Liver (tissue), 9 donors: ENCODE results near the gene CDC45. TPM values are rescaled to one million over a fixed set of nuclear protein-coding genes. Genes with fewer than 3 reads are reported as not detected.
A peak's percentile ranks its signal among the peaks of the same experiment; 100 is the strongest.
"Not testable (repeated sequence)": the region's sequence is repeated elsewhere in the genome, so short reads cannot be mapped to it uniquely, and the experiment has no call there.

Source experiments
- DNase-seq: peaks from one replicate; pipeline ENCODE4 v3.0.0-alpha.2; 2017; ENCODE audit warnings: low spot score
- H3K27ac ChIP-seq, 2 donors: one replicate each; pipeline ENCODE4 v1.7.0; 2013; ENCODE audit warnings: inconsistent platforms in 2 of 2, low read length in 2 of 2, control low read depth in 1 of 2, low read depth in 1 of 2, mild to moderate bottlenecking in 1 of 2
- H3K27me3 ChIP-seq, 4 donors: one replicate each; pipeline versions ENCODE4 v1.6.1 to v1.7.0; 2013; ENCODE audit warnings: low read length in 3 of 4, inconsistent platforms in 1 of 4, mild to moderate bottlenecking in 1 of 4, moderate library complexity in 1 of 4; ENCODE audit not compliant: control insufficient read depth in 4 of 4, insufficient read depth in 4 of 4
- H3K36me3 ChIP-seq, 4 donors: one replicate each; pipeline versions ENCODE4 v1.6.1 to v1.7.0; 2013; ENCODE audit warnings: low read length in 3 of 4, mild to moderate bottlenecking in 3 of 4, low read depth in 1 of 4, moderate library complexity in 1 of 4; ENCODE audit not compliant: control insufficient read depth in 4 of 4, insufficient read depth in 3 of 4
- H3K4me1 ChIP-seq, 4 donors: one replicate each; pipeline versions ENCODE4 v1.6.1 to v1.7.0; 2013; ENCODE audit warnings: low read length in 3 of 4, mild to moderate bottlenecking in 3 of 4, moderate library complexity in 1 of 4; ENCODE audit not compliant: control insufficient read depth in 4 of 4, insufficient read depth in 4 of 4
- H3K4me3 ChIP-seq, 3 donors: one replicate each; pipeline versions ENCODE4 v1.6.1 to v1.7.0; 2013; ENCODE audit warnings: low read length in 3 of 3, control low read depth in 1 of 3, low read depth in 1 of 3, mild to moderate bottlenecking in 1 of 3
- H3K9ac ChIP-seq, 2 donors: one replicate each; pipeline ENCODE4 v1.7.0; 2013; ENCODE audit warnings: low read length in 2 of 2, mild to moderate bottlenecking in 2 of 2, moderate library complexity in 2 of 2, control low read depth in 1 of 2, low read depth in 1 of 2
- H3K9me3 ChIP-seq, 4 donors: one replicate each; pipeline versions ENCODE4 v1.6.1 to v1.7.0; 2013; ENCODE audit warnings: low read length in 3 of 4; ENCODE audit not compliant: control insufficient read depth in 4 of 4
- ATF3 ChIP-seq: IDR thresholded peaks from 2 replicates; pipeline ENCODE4 v1.6.1; 2016; ENCODE audit warnings: antibody characterized with exemption
- EGR1 ChIP-seq, 2 donors: IDR thresholded peaks; 2 replicates each; pipeline ENCODE4 v1.6.1; 2016 to 2018; ENCODE audit warnings: antibody characterized with exemption in 2 of 2, low read depth in 2 of 2
- HNF4G ChIP-seq: IDR thresholded peaks from 2 replicates; pipeline ENCODE4 v1.6.1; 2016; ENCODE audit warnings: antibody characterized with exemption
- JUND ChIP-seq, 2 donors: IDR thresholded peaks; 2 replicates each; pipeline ENCODE4 v1.6.1; 2016; ENCODE audit warnings: antibody characterized with exemption in 2 of 2
- RAD21 ChIP-seq, 2 donors: IDR thresholded peaks; 2 replicates each; pipeline ENCODE4 v1.6.1; 2016; ENCODE audit warnings: antibody characterized with exemption in 2 of 2, mild to moderate bottlenecking in 2 of 2
- REST ChIP-seq: IDR thresholded peaks from 2 replicates; pipeline ENCODE4 v1.6.1; 2016; ENCODE audit warnings: antibody characterized with exemption, mild to moderate bottlenecking
- RXRA ChIP-seq, 2 donors: IDR thresholded peaks; 2 replicates each; pipeline ENCODE4 v1.6.1; 2017 to 2018; ENCODE audit warnings: antibody characterized with exemption in 2 of 2, mild to moderate bottlenecking in 1 of 2
- SP1 ChIP-seq: IDR thresholded peaks from 2 replicates; pipeline ENCODE4 v1.6.1; 2018; ENCODE audit warnings: antibody characterized with exemption, mild to moderate bottlenecking
- TAF1 ChIP-seq: conservative IDR thresholded peaks from 2 replicates; pipeline ENCODE4 v1.6.1; 2016; ENCODE audit warnings: antibody characterized with exemption, mild to moderate bottlenecking
- YY1 ChIP-seq: IDR thresholded peaks from 2 replicates; pipeline ENCODE4 v1.6.1; 2016; ENCODE audit warnings: antibody characterized with exemption, mild to moderate bottlenecking
- WGBS: extraction: QIAGEN DNeasy Blood & Tissue Kit; methylation state at CpG from one replicate; pipeline ENCODE4 v1.1.7; 2013; 5-methylcytosine and 5-hydroxymethylcytosine counted together
- polyA plus RNA-seq, 2 donors: library from polyadenylated mRNA; stranded (reverse) in 1 of 2; unstranded in 1 of 2; fragments of 200-250 nt in 1 of 2; fragments of >200 nt in 1 of 2; fragmentation: Nextera tagmentation in 1 of 2; extraction: Ambion mirVana in 1 of 2; gene quantifications; one replicate each; pipeline versions ENCODE4 v1.2.1 to v1.2.3, GENCODE V29; 2013 to 2015
- total RNA-seq, 2 donors: library from RNA; depleted of rRNA; stranded (reverse); fragments of >200 nt; gene quantifications; one replicate each; pipeline ENCODE4 v1.2.3, GENCODE V29; 2014
- donor health status: healthy.
- donor health status: healthy.
- donor health status: healthy.
- donor health status: healthy.
- donor health status: healthy.

The CDC45 gene
- total and polyA plus RNA-seq, 4 donors: 0.33 to 15.5 (median 0.94) TPM

DNA sequence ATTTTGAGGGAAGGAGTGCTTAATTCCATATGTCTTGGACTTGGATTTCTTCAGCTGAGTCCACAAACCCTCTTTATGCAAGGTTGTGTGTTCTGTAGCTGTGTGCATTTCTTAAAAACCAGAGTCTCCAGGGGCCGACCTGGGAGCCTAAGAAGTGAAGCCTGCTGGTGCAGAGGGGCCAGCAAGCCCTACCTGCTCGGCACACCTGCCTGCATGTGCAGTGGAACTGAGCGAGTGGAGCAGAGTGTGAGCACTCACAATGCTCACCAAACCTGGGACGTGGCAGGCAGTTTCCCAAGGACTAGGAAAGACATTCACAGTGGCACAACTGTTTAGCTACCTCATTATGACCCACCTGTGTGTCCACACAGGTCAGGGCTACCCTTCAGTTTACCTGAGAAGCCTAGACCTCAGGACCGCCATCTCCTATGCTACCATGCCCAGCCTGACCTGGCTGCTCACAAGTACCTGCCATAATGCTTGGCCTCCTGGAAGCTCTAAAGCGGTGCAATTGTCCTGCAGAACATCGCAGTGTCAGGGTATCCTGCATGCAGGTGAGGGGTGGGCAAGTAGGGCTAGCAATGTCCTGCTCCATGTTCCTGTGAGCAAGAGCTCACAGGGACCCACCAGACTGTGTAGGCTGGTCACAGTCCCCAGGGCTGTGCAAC, 36.0 kb upstream of the CDC45 start:
- H3K9me3 ChIP-seq: no peaks in the 10 kb centered on the region
- H3K27ac ChIP-seq: no peak overlapping the region
- no peak for TF ChIP-seq SP1
- TF ChIP-seq EGR1 (IDR thresholded peaks at IDR 0.05; ENCODE audit: low read depth in 2 of 2): no peak
- no peak for TF ChIP-seq YY1
- TF ChIP-seq TAF1: no peak
- TF ChIP-seq RAD21 (IDR thresholded peaks at IDR 0.05): no peak
- no peak for TF ChIP-seq REST
- TF ChIP-seq JUND (IDR thresholded peaks at IDR 0.05): no peak
- TF ChIP-seq HNF4G: no peak
- TF ChIP-seq ATF3: no peak
- peaks cover 4 to 23% (median 12%) of the 10 kb centered on the region in 4 donors for H3K4me1 ChIP-seq
- no peak overlapping the region for H3K4me3 ChIP-seq
- no peaks in the 10 kb centered on the region for H3K27me3 ChIP-seq
- no peak for DNase-seq
- H3K9ac ChIP-seq: no peak overlapping the region
- peaks cover 0 to 13% (median 4%) of the 10 kb centered on the region in 4 donors for H3K36me3 ChIP-seq
- WGBS: 82% methylated on average over 7 of the region's 7 CpGs

DNA sequence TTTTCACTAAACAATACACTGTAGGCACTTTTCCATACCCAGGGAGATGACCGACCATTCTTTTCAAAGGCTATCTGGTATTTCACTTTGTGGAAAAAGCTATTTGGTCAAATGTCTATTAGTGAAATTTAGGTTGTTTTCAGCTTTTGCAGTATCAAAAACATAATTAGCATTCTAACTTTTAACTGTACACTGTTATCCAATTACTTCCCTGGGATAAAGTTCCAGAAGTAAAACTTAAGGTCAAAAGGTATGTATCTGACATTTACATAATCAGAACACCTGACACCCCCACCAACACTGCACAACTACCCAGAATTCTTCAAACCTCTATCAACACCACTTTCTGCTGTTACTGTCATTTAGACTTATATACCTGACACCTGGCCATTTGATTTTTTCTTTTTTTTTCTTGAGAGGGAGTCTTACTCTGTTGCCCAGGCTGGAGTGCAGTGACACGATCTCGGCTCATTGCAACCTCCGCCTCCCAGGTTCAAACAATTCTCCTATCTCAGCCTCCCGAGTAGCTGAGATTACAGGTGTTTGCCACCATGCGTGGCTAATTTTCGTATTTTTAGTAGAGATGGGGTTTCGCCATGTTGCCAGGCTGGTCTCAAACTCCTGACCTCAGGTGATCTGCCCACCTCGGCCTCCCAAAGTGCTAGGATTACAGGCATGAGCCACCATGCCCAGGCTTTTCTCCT, 34.3 kb upstream of the CDC45 start:
- Histone ChIP-seq H3K36me3 (peaks cover 0 to 13% (median 6%) of the 10 kb centered on the region in 4 donors), H3K4me1 (peaks cover 4 to 21% (median 14%) of the 10 kb centered on the region in 4 donors)
- not testable (repeated sequence) for DNase-seq, H3K4me3 ChIP-seq, H3K27me3 ChIP-seq, H3K9me3 ChIP-seq, H3K27ac ChIP-seq, H3K9ac ChIP-seq
- WGBS: 94% methylated on average over 9 of the region's 9 CpGs

GRCh38 chr22:19446603-19447329, 33.0 kb upstream of the CDC45 start:
- Histone ChIP-seq H3K27me3 (no peaks in the 10 kb centered on the region), H3K4me3 (peak overlapping the region; percentile 82 to 91 (median 89)), H3K9me3 (no peaks in the 10 kb centered on the region), H3K36me3 (peaks cover 0 to 19% (median 12%) of the 10 kb centered on the region in 4 donors), H3K27ac (peak overlapping the region; percentile 93 to 97), H3K4me1 (peaks cover 4 to 19% (median 12%) of the 10 kb centered on the region in 4 donors), H3K9ac (peak overlapping the region; percentile 73 to 89)
- TF ChIP-seq RXRA (IDR thresholded peaks at IDR 0.05): no peak
- peak; percentile 49 for DNase-seq
- 23% methylated on average over 22 of the region's 22 CpGs for WGBS
